Measurements from ENCODE around the gene HTR1D.

The HTR1D gene

GRCh38 chr1:23149114-23149513 lies 68.2 kb downstream of the HTR1D start:
- FAIRE-seq, result no peak

- no peak for FAIRE-seq
Observed at GRCh38 chr1:23148084-23148483, 69.2 kb downstream of the HTR1D start.

All from TTC549 (cell line).